GM19463 (cell line): ENCODE results near the gene NPAS2.
A peak's percentile ranks its signal among the peaks of the same experiment; 100 is the strongest.

Source experiments
- ATAC-seq: cut with Tn5 transposase; IDR thresholded peaks from one replicate; pipeline ENCODE4 v1.9.1; 2021; ENCODE audit warnings: mild to moderate bottlenecking, moderate library complexity; ENCODE audit not compliant: unreplicated experiment

NPAS2 gene

DNA sequence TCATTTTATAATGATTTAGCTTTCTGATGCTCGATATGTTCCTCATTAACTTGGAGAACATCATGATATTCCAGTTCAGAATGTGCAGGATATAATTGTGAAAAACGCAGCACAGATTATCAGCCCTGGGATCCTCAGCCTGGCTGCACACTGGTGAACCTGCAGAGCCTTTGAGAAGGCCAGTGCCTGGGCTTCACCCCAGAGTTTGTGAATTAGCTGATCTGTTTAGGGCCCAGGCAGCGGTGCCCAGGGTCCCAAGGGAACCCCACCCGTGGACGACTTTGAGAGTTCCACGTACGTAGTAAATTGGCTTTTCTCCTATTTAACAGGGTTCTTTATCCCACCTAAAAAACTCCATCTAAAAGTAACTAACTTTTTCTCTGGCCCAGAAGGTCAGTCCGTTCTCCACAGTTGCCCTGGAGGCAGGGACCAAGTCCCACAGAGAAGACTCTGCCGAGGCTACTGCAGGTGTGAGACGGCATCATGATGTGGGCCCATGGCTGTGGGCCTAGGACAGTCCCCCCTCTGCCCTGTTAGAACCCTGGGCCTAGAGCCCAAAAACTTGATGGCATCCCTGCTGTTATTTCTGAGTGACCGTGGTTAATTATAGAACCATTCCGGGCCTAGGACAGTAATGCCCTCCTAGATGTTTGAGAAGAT is 142.6 kb downstream of the NPAS2 start:
- ATAC-seq = no peak

DNA sequence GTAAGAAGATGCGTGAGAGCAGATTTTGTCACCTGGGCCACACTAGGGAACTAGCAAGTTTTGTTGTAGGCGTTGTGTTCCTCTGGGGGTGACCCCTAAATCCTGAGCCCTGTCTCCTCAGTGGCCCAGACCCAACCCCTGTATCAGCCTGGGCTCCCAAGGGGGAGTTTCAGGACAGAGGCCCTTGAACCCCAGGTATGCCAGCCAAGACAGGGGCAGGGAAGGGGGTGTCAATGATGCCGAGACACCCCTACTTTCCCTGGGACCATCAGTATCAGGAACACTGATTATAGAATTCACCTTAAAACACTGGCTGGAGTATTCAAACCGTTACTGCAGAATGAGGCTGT is 143.1 kb downstream of the NPAS2 start:
- ATAC-seq = no peak

- ATAC-seq = no peak
Observed at GRCh38 chr2:100964222-100964621, 144.3 kb downstream of the NPAS2 start.

GRCh38 chr2:100964681-100965169 is 144.8 kb downstream of the NPAS2 start:
- no peak for ATAC-seq

DNA sequence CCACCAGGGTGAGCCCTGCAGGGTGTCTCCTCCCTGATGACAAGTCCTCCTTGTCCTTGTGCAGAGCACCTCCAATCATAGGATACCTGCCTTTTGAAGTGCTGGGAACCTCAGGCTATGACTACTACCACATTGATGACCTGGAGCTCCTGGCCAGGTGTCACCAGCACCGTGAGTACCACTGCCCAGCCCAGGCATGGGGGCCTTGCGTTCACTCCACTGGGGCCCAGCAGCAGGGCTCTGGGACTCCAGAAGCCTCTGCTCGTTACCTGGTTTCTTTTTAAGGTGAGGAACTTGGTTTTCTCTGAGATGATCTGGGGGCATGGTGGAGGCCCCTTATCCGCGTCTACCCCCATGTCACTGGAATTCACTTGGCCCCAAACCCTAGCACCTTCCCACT is 145.7 kb downstream of the NPAS2 start:
- no peak for ATAC-seq

GRCh38 chr2:100967716-100968115 is 147.8 kb downstream of the NPAS2 start:
- ATAC-seq = no peak

- no peak for ATAC-seq
Observed at GRCh38 chr2:100968146-100969145, 148.5 kb downstream of the NPAS2 start.

GRCh38 chr2:100969998-100970397 is 150.1 kb downstream of the NPAS2 start:
- ATAC-seq = no peak

DNA sequence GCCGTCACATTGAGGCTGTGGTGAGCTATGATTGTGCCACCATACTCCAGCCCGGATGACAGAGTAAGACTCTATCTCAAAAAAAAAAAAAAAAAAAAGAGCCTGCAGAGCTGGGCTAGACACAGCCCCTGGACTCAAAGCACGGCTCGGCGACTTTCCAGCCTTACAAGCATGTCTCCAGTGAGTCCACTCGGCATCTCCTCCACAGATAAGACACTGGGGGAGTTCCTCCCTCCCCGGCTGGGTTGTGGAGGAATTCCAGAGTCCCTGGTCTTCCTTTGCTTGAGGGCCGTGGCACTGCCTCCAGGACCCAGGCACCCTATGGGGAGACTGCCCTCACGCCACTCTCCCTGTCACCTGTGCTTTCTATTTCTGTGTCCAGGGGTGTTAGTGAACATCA is 151.3 kb downstream of the NPAS2 start:
- no peak for ATAC-seq

DNA sequence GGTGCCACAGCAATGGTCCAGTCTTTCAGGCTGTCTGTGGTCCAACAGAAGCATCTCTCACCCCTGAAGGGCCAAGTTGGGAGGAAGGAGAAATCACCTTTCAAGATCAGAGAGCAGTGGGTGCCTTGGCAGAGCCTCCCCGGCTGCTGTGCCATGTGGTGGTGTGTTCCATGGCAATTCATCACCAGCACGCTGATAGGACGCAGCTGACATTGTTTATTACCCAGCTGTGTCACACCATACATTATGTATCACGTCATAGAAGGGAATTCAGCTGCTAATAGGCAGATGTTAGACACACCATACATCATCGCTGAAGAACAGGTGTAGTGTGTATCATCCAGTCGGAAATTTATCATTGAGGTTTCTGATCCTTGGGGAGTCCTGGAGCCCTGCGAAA is 152.5 kb downstream of the NPAS2 start:
- no peak for ATAC-seq

- no peak for ATAC-seq
Observed at GRCh38 chr2:100974712-100975520, 155.0 kb downstream of the NPAS2 start.

GRCh38 chr2:100975521-100975785 is 155.5 kb downstream of the NPAS2 start:
- no peak for ATAC-seq

DNA sequence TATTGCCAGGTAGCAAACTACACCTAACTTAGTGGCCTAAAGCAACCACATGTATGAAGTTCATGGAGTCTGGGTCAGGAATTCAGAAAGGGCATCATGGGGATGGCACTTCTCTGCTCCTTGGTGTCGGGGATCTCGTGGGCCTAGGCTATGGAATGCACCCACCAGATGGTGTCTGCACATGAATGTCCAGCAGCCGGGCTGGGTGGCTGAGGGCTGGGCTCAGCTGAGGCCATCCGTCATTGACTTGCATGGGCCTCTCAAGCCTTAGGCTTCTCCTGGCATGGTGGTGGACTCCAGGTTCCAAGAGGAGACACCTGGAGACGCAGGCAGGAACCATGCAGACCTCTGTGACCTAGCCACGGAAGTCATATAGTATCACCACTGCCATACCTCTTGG is 156.1 kb downstream of the NPAS2 start:
- no peak for ATAC-seq

DNA sequence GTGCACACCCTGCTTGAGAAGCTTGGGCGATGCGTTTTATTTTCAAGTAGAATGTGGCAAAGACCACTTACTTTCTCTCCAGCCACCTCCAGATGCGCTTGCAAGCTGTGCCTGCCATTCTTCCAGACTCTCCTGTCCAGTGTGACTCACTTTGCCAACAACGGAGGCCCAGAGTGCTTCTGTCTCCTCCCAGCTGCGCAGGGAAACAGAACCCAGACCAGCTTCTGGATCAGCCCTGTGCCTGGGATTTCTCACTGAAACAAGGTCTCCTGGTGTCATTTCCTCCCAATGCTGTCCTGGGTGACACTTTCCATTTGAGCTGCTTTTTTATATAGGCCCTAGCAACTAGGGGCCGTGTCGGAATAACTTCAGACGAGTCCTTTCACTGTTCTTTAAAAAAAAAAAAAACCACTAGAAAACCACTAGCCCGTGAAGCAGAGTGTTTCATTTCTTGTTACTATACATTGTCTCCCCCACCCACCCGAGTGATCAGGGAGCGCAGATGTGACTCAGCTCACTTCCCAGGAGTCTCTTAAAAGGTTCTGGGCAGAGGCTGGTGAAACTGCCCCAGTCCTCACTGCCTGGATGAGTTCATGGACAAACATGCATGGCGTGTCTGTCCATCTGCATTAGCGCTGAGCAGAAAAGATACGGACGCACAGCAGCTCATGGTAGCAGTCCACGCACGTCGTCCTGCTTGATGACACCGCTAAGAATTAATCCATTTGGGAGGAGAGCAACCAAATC is 156.9 kb downstream of the NPAS2 start:
- peak; percentile 86 for ATAC-seq

GRCh38 chr2:100977511-100977910 is 157.6 kb downstream of the NPAS2 start:
- ATAC-seq = no peak

DNA sequence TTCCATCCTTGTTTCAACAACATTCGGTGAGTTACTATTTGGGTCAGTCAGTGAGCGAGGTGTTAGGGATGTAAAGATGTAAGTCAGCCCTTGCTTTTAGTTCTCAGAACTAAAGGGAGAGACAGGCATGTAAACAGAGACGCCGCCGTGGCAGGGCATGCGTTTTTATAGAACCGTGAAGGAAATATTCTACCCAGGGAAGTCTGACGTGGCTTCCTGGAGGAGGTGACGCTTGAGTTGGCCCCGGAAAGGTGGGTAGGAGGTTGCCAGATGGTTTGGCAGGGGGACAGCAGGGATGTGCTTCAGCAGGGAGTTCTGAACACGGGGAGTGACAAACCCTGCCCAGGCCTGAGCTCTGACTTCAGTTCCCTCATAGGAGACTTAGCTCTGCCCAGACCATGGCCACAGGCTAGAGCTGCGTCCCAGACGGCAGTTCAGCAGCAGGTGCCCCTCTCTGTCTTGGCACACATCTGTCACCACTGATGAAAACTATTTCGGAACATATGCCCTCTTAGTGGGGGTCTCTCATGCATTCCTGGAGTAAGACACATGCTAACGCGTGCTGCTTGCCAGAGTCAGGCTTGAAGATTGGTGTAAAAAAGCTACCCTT is 158.7 kb downstream of the NPAS2 start:
- no peak for ATAC-seq

- no peak for ATAC-seq
Observed at GRCh38 chr2:100980046-100980445, 160.1 kb downstream of the NPAS2 start.

- no peak for ATAC-seq
Observed at GRCh38 chr2:100981011-100981410, 161.1 kb downstream of the NPAS2 start.

- ATAC-seq = no peak
Observed at GRCh38 chr2:100982431-100982861, 162.5 kb downstream of the NPAS2 start.

DNA sequence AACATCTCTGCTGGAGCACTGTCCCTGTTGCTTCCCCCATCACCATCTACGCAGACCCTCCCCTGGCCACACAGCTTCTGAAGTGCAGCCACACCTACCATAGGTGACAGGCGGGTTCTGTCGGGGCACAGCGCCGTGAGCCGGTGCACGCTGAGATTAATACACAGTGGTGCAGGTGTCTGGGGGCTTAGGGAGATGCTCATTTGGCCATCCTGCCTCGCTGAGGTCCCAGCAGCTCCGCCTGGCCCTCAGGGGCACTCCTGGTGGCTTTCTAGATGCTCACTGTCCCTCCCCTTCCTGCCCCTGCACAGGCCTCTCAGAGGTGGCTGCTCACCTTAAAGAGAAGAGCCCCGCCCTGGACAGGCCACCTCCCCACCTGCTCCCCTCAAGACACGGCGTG is 163.3 kb downstream of the NPAS2 start:
- no peak for ATAC-seq
